Lower lobe of right lung (tissue), 2 donors: Measurements from ENCODE around the gene NDUFA7. TPM values are rescaled to one million over a fixed set of nuclear protein-coding genes. Genes with fewer than 3 reads are reported as not detected.
"Not testable (repeated sequence)": the region's sequence is repeated elsewhere in the genome, so short reads cannot be mapped to it uniquely, and the experiment has no call there.

Experiments used
- ATAC-seq, 2 donors: fragments of 200-7000 bp; cut with Tn5 transposase; one replicate each; pipeline ENCODE4 v1.9.1; 2020 to 2022; ENCODE audit warnings: mild to moderate bottlenecking in 2 of 2, moderate library complexity in 2 of 2
- DNase-seq: peaks from one replicate; pipeline ENCODE4 v3.0.0-alpha.2; 2020
- H3K27ac ChIP-seq: fragments of 200-600 bp; one replicate; pipeline ENCODE4 v1.8.0; 2022
- H3K27me3 ChIP-seq: fragments of 200-600 bp; one replicate; pipeline ENCODE4 v1.8.0; 2022; ENCODE audit warnings: low read depth
- H3K36me3 ChIP-seq: fragments of 200-600 bp; one replicate; pipeline ENCODE4 v1.8.0; 2022; ENCODE audit warnings: mild to moderate bottlenecking
- H3K4me1 ChIP-seq: fragments of 200-600 bp; one replicate; pipeline ENCODE4 v1.8.0; 2022
- H3K4me3 ChIP-seq: fragments of 200-600 bp; one replicate; pipeline ENCODE4 v1.8.0; 2022; ENCODE audit warnings: mild to moderate bottlenecking
- H3K9me3 ChIP-seq: fragments of 200-600 bp; one replicate; pipeline ENCODE4 v1.8.0; 2022
- intact Hi-C: fragments of 100-400 bp; cut with DNase I; formaldehyde crosslinking; loops from one replicate; pipeline ENCODE4 v1.11.0; 2022
- total RNA-seq: library from RNA; stranded (reverse); fragmentation: NEBNext Ultra II Directional; extraction: Animal tissue kit (Norgen Biotek cat#: 25700); gene quantifications from one replicate; pipeline ENCODE4 v1.2.1, GENCODE V29; 2021
- TF ChIP-seq, protein P1 (sequence below): fragments of 200-600 bp; IDR thresholded peaks from one replicate; pipeline ENCODE4 v1.8.0; 2022; ENCODE audit warnings: antibody characterized with exemption, mild to moderate bottlenecking
- donor health status: DM: no; HTN: yes; CAD: no; lungs with severe emphysema.

The NDUFA7 gene
- total RNA-seq, 1 donor from 2014 or later = 41.9 TPM

DNA sequence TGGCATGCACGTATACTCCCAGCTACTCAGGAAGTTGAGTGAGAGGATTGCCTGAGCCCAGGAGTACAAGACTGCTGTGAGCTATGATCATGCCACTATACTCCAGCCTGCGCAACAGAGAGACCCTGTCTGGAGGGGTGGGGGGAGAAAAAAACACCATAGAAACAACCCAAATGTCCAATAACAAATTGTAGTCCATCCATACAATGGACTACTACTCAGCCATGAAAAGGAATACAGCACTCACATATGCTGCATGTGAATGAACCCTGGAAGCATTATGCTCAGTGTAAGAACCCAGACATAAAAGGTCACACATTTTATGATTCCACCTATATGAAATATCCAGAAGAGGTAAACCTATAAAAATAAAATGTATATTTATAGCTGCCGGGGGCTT is 55.3 kb downstream of the NDUFA7 start:
- peaks cover 12% of the 10 kb centered on the region for H3K36me3 ChIP-seq
- no peak overlapping the region for H3K27ac ChIP-seq
- DNase-seq (no peak), ATAC-seq (no peak)
- no peak overlapping the region for H3K4me3 ChIP-seq
- H3K27me3 ChIP-seq = no peaks in the 10 kb centered on the region
- no peaks in the 10 kb centered on the region for H3K9me3 ChIP-seq
- peaks cover 9% of the 10 kb centered on the region for H3K4me1 ChIP-seq
- TF ChIP-seq, protein P1, sequence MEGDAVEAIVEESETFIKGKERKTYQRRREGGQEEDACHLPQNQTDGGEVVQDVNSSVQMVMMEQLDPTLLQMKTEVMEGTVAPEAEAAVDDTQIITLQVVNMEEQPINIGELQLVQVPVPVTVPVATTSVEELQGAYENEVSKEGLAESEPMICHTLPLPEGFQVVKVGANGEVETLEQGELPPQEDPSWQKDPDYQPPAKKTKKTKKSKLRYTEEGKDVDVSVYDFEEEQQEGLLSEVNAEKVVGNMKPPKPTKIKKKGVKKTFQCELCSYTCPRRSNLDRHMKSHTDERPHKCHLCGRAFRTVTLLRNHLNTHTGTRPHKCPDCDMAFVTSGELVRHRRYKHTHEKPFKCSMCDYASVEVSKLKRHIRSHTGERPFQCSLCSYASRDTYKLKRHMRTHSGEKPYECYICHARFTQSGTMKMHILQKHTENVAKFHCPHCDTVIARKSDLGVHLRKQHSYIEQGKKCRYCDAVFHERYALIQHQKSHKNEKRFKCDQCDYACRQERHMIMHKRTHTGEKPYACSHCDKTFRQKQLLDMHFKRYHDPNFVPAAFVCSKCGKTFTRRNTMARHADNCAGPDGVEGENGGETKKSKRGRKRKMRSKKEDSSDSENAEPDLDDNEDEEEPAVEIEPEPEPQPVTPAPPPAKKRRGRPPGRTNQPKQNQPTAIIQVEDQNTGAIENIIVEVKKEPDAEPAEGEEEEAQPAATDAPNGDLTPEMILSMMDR = no peak
- intact Hi-C loops = no loop called here

DNA sequence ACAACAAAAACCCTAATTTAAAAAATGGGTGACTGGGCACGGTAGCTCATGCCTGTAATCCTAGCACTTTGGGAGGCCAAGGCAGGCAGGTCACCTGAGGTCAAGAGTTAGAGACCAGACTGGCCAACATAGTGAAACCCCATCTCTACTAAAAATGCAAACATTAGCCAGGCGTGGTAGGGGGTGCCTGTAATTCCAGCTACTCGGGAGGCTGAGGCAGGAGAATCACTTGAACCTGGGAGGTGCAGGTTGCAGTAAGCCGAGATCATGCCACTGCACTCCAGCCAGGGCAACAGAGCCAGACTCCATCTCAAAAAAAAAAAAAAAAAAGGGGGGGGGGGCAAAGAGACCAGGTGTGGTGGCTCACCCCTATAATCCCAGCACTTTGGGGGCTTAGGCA is 56.9 kb downstream of the NDUFA7 start:
- H3K4me1 ChIP-seq, ATAC-seq, H3K27me3 ChIP-seq, H3K4me3 ChIP-seq, intact Hi-C loops, H3K9me3 ChIP-seq, DNase-seq, H3K27ac ChIP-seq: not testable (repeated sequence)
- H3K36me3 ChIP-seq = peaks cover 12% of the 10 kb centered on the region

DNA sequence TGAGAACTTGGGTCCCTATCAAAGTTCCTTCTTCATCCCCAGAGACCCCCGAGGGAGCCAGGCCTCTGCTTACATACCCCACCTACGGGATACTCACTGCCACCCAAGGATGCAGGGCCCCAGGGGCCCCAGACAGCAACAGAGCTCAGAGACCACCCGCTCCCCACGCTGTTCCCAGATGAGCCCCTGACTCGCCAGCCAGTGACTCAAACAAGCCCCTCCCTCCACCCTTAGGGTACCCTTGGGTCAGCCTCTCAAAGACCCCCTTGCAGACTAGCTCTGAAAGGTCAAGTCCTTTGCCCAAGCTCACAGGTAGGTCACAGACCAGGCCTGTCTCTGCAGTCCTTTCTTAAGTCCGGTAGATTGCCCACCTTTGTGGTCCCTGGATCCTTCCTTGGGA is 58.7 kb downstream of the NDUFA7 start:
- H3K4me1 ChIP-seq = no peaks in the 10 kb centered on the region
- intact Hi-C loops = no loop called here
- no peak for DNase-seq

DNA sequence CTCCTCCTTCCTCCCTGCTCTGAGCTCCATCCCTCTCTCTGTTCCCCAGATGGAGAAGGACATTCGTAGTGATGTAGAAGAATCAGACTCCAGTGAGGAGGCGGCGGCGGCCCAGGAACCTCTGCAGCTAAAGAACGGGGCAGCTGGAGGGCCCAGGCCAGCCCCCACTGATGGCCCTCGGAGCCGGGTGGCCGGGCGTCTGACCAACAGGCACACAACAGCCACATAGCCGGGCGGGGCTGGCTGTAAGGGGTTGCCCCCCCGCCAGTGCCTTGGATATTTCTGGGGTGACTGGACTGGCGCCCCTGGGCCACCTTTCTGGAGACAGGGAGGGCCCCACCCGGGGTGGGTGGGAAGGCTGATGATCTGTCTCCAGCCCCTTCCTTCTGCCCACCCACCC is 59.3 kb downstream of the NDUFA7 start:
- peak in 1 of 2 donors; percentile 21 for ATAC-seq
- no peak for DNase-seq
- peaks cover 26% of the 10 kb centered on the region for H3K36me3 ChIP-seq
- H3K27me3 ChIP-seq = no peaks in the 10 kb centered on the region
- intact Hi-C loops = no loop called here
- no peaks in the 10 kb centered on the region for H3K9me3 ChIP-seq
- no peak overlapping the region for H3K4me3 ChIP-seq
- no peak overlapping the region for H3K27ac ChIP-seq
- TF ChIP-seq, protein P1 = no peak
- H3K4me1 ChIP-seq = no peaks in the 10 kb centered on the region

More for the DNA sequence above, 58.7 kb downstream of the NDUFA7 start:
- no peaks in the 10 kb centered on the region for H3K9me3 ChIP-seq
- ATAC-seq = peak in 1 of 2 donors; percentile 7
- TF ChIP-seq, protein P1 = no peak
- H3K27me3 ChIP-seq = no peaks in the 10 kb centered on the region
- H3K4me3 ChIP-seq = no peak overlapping the region
- peaks cover 21% of the 10 kb centered on the region for H3K36me3 ChIP-seq
- H3K27ac ChIP-seq = no peak overlapping the region

DNA sequence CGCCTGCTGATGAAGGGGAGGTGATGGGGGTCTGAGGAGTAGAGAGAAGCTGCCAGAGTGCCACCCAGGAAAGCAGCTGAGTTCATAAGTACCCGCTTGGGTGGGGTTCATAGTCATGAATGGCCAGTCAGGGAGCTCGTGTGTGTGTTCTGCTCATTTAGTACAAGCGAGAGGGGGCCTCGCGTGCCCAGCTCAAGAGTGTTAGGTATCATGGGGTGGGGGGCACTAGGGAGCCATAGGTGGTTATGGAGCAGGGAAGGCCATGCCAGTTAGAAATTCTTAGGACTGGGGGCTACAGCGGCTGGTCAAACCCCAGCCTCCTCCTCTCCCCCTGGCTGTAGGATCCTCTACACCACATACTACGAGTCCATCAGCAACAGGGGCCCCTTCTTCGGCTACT is 59.8 kb downstream of the NDUFA7 start:
- TF ChIP-seq, protein P1 = no peak
- intact Hi-C loops = no loop called here
- ATAC-seq (peak in 1 of 2 donors; percentile 8), DNase-seq (no peak)
- no peaks in the 10 kb centered on the region for H3K27me3 ChIP-seq
- H3K4me1 ChIP-seq = no peaks in the 10 kb centered on the region
- H3K36me3 ChIP-seq = peaks cover 32% of the 10 kb centered on the region
- H3K9me3 ChIP-seq = no peaks in the 10 kb centered on the region
- H3K4me3 ChIP-seq = no peak overlapping the region
- H3K27ac ChIP-seq = no peak overlapping the region

Other genes with a start within 250 kb of the NDUFA7 start
- gene FBN3, start 171.8 kb downstream of the NDUFA7 start, total RNA-seq = 7.0 TPM
- 60.6 TPM for gene CERS4, start 112.0 kb downstream of the NDUFA7 start, total RNA-seq
- 31.0 TPM for gene CD320, start 13.0 kb downstream of the NDUFA7 start, total RNA-seq
- gene RPS28, start 121 bp upstream of the NDUFA7 start, total RNA-seq = 1,461 TPM
- gene KANK3, start 21.9 kb upstream of the NDUFA7 start, total RNA-seq = 49.0 TPM
- 11.0 TPM for gene ANGPTL4, start 42.8 kb upstream of the NDUFA7 start, total RNA-seq
- gene RAB11B, start 69.0 kb upstream of the NDUFA7 start, total RNA-seq = 101 TPM
- 60.1 TPM for gene MARCHF2, start 91.9 kb upstream of the NDUFA7 start, total RNA-seq
- 152 TPM for gene HNRNPM, start 123.6 kb upstream of the NDUFA7 start, total RNA-seq
- 52.2 TPM for gene PRAM1, start 181.3 kb upstream of the NDUFA7 start, total RNA-seq
- 21.6 TPM for gene ZNF414, start 192.8 kb upstream of the NDUFA7 start, total RNA-seq